A549 (cell line): Measurements from ENCODE around the gene TTC24. TPM values are rescaled to one million over a fixed set of nuclear protein-coding genes. Genes with fewer than 3 reads are reported as not detected.
A peak's percentile ranks its signal among the peaks of the same experiment; 100 is the strongest.

ENCODE experiments used
- ATAC-seq, 2 experiments: fragments of 200-7000 bp in 1 of 2; fragments of >200 bp in 1 of 2; cut with Nextera tagmentation in 1 of 2; cut with Tn5 transposase in 1 of 2; 3 replicates each; pipeline versions ENCODE4 v1.8.0 to v1.9.1; 2018 to 2020; ENCODE audit warnings: mild to moderate bottlenecking in 1 of 2, moderate library complexity in 1 of 2
- CTCF ChIA-PET: fragments of 300-600 bp; sonication (Branson Sonifier 250); formaldehyde crosslinking; extraction: SDS; loops from one replicate; lab custom pipeline; 2021; ENCODE audit warnings: antibody characterized with exemption, inconsistent platforms; lab: Yijun Ruan, JAX
- POLR2A ChIA-PET: fragments of 350-600 bp; formaldehyde crosslinking; extraction: SDS; loops from one replicate; lab custom pipeline; 2021; ENCODE audit warnings: antibody characterized with exemption, inconsistent platforms; lab: Yijun Ruan, JAX
- DNase-seq, 2 experiments: peaks; one replicate each; pipeline versions ENCODE4 v3.0.0 to v3.0.0-alpha.2; 2011 to 2016; ENCODE audit warnings: low read depth in 1 of 2, low spot score in 1 of 2
- FAIRE-seq: peaks from 2 replicates; lab custom pipeline; 2011; peaks lifted over from hg19 to GRCh38; lab: Jason Lieb, UNC
- H3K27ac ChIP-seq, 2 experiments: fragments of >200 bp; sonication (Bioruptor Twin); formaldehyde crosslinking; 3 replicates each; pipeline ENCODE4 v1.5.1; 2016 to 2017
- H3K4me1 ChIP-seq: fragments of >200 bp; sonication (Bioruptor Twin); formaldehyde crosslinking; 3 replicates; pipeline ENCODE4 v1.6.1; 2016
- H3K4me2 ChIP-seq: fragments of >200 bp; sonication (Bioruptor Twin); formaldehyde crosslinking; 3 replicates; pipeline ENCODE4 v1.6.1; 2016
- H3K4me3 ChIP-seq: fragments of >200 bp; sonication (Bioruptor Twin); formaldehyde crosslinking; 3 replicates; pipeline ENCODE4 v1.5.1; 2016
- H3K9me3 ChIP-seq: fragments of >200 bp; sonication (Bioruptor Twin); formaldehyde crosslinking; 3 replicates; pipeline ENCODE4 v1.6.1; 2016
- CTCF ChIP-seq: fragments of >200 bp; sonication (Bioruptor Twin); formaldehyde crosslinking; IDR thresholded peaks from 3 replicates; pipeline ENCODE4 v1.5.1; 2016
- E2F6 ChIP-seq: IDR thresholded peaks from 2 replicates; pipeline ENCODE4 v1.6.1; 2012; ENCODE audit warnings: low read depth, borderline replicate concordance
- FOSB ChIP-seq: fragments of 250-450 bp; sonication (Bioruptor Pico); IDR thresholded peaks from 2 replicates; pipeline ENCODE4 v1.5.0; 2020; ENCODE audit warnings: mild to moderate bottlenecking, moderate library complexity
- GATA3 ChIP-seq: IDR thresholded peaks from 2 replicates; pipeline ENCODE4 v1.6.1; 2012; ENCODE audit warnings: borderline replicate concordance
- HOXB5 ChIP-seq: fragments of 250-450 bp; sonication (Bioruptor Pico); IDR thresholded peaks from 2 replicates; pipeline ENCODE4 v1.5.0; 2020; ENCODE audit warnings: mild to moderate bottlenecking, moderate library complexity
- KDM1A ChIP-seq: fragments of 200-600 bp; sonication (generic); IDR thresholded peaks from 2 replicates; pipeline ENCODE4 v1.6.1; 2016; ENCODE audit warnings: low read depth, mild to moderate bottlenecking
- KDM5A ChIP-seq: fragments of 200-600 bp; sonication (generic); IDR thresholded peaks from 2 replicates; pipeline ENCODE4 v1.6.1; 2016; ENCODE audit warnings: antibody characterized with exemption, mild to moderate bottlenecking
- MAFK ChIP-seq: fragments of 450-650 bp; IDR thresholded peaks from 2 replicates; pipeline ENCODE4 v1.6.1; 2014; ENCODE audit not compliant: partially characterized antibody
- MAX ChIP-seq: IDR thresholded peaks from 2 replicates; pipeline ENCODE4 v1.6.1; 2012
- MAZ ChIP-seq: fragments of 150-350 bp; IDR thresholded peaks from 2 replicates; pipeline ENCODE4 v1.6.1; 2014; ENCODE audit warnings: antibody characterized with exemption, low read depth, low read length, borderline replicate concordance
- PBX3 ChIP-seq: IDR thresholded peaks from 2 replicates; pipeline ENCODE4 v1.6.1; 2012
- RAD21 ChIP-seq, 2 experiments: fragments of >200 bp in 1 of 2; sonication (Bioruptor Twin) in 1 of 2; formaldehyde crosslinking in 1 of 2; IDR thresholded peaks in 1 of 2; conservative IDR thresholded peaks in 1 of 2; 2 replicates in 1 of 2; 3 replicates in 1 of 2; pipeline ENCODE4 v1.6.1; 2012 to 2018; ENCODE audit warnings: inconsistent platforms in 1 of 2
- RFX5 ChIP-seq: fragments of 450-650 bp; IDR thresholded peaks from 2 replicates; pipeline ENCODE4 v1.7.1; 2014; ENCODE audit warnings: antibody characterized with exemption, mild to moderate bottlenecking, moderate library complexity
- SMC3 ChIP-seq: fragments of >200 bp; sonication (Bioruptor Twin); formaldehyde crosslinking; IDR thresholded peaks from 3 replicates; pipeline ENCODE4 v1.6.1; 2018; ENCODE audit warnings: inconsistent platforms
- TP53 ChIP-seq: fragments of 250-450 bp; sonication (Bioruptor Pico); IDR thresholded peaks from 2 replicates; pipeline ENCODE4 v1.5.0; 2021; ENCODE audit warnings: mild to moderate bottlenecking, moderate library complexity
- ZNF302 ChIP-seq: fragments of 250-450 bp; sonication (Bioruptor Pico); IDR thresholded peaks from 2 replicates; pipeline ENCODE4 v1.9.0; 2021; ENCODE audit warnings: inconsistent platforms, mild to moderate bottlenecking, moderate library complexity
- WGBS: methylation state at CpG from one replicate; pipeline ENCODE4 v1.1.6; 2017; ENCODE audit errors: missing lambda C conversion rate; 5-methylcytosine and 5-hydroxymethylcytosine counted together
- polyA plus RNA-seq, 4 experiments: library from polyadenylated mRNA; depleted of rRNA in 3 of 4; stranded (reverse); fragments of >200 nt; fragmentation: RNase III in 1 of 4; extraction: RNeasy Plus Mini Kit Qiagen cat#74134 plus additional on column Dnase treatment in 1 of 4; gene quantifications; 2 replicates in 3 of 4; 3 replicates in 1 of 4; pipeline ENCODE4 v1.2.3, GENCODE V29; 2011 to 2017

The TTC24 gene
- polyA plus RNA-seq, 2 of the 4 experiments (the other 2 are of a cell fraction) = not detected

GRCh38 chr1:156615946-156616345 is 36.4 kb downstream of the TTC24 start:
- ATAC-seq = peak in 1 of 2 experiments; percentile 25; a peak in 3 of 6 replicates
- POLR2A ChIA-PET = interaction anchor here (0.7 kb wide), 1 partner anchor 24 kb away, joined by 3 read pairs; the partner anchor contains the start of gene NAXE
- no peak for TF ChIP-seq ZNF302
- no peak for TF ChIP-seq KDM5A
- no peak for TF ChIP-seq MAZ
- no peak for TF ChIP-seq MAX
- no peak for TF ChIP-seq KDM1A
- no peak for TF ChIP-seq TP53 (CRISPR knock-in tag)
- TF ChIP-seq E2F6 = no peak
- TF ChIP-seq HOXB5 (CRISPR knock-in tag) = no peak
- TF ChIP-seq PBX3 = no peak
- no peak for TF ChIP-seq CTCF
- no peak for TF ChIP-seq RFX5
- CTCF ChIA-PET = interaction anchor here (1.1 to 25.7 kb wide), 6 partner anchors 10 to 135 kb away, joined by 3 to 495 read pairs (median 6); partner anchors contain the start of genes NES and TTC24
- DNase-seq = no peak
- no peak for FAIRE-seq
- peak overlapping the region in 1 of 2 experiments; percentile 70; a peak in 1 of 6 replicates for H3K27ac ChIP-seq
- H3K4me1 ChIP-seq = peaks cover 15% of the 10 kb centered on the region
- peak overlapping the region; percentile 54 for H3K4me2 ChIP-seq
- 68% methylated on average over 4 of the region's 4 CpGs for WGBS
- H3K9me3 ChIP-seq = no peaks in the 10 kb centered on the region
- H3K4me3 ChIP-seq = no peak overlapping the region

GRCh38 chr1:156616463-156616862 is 36.9 kb downstream of the TTC24 start:
- 15% methylated on average over 5 of the region's 5 CpGs for WGBS
- FAIRE-seq = no peak
- peak overlapping the region in 1 of 2 experiments; percentile 70; a peak in 1 of 6 replicates for H3K27ac ChIP-seq
- no peaks in the 10 kb centered on the region for H3K9me3 ChIP-seq
- POLR2A ChIA-PET = no interaction called here
- DNase-seq = peak in 1 of 2 experiments; percentile 58
- H3K4me2 ChIP-seq = peak overlapping the region; percentile 54
- ATAC-seq = peak in 1 of 2 experiments; percentile 64; a peak in 3 of 6 replicates
- TF ChIP-seq MAFK (no peak), GATA3 (peak; percentile 83)
- CTCF ChIA-PET = interaction anchor here (1.1 to 25.7 kb wide), 9 partner anchors 9 to 171 kb away, joined by 3 to 495 read pairs (median 5); partner anchors contain the start of genes MEF2D, NES and TTC24
- no peak overlapping the region for H3K4me3 ChIP-seq
- H3K4me1 ChIP-seq = peaks cover 15% of the 10 kb centered on the region

GRCh38 chr1:156618853-156619581 is 39.5 kb downstream of the TTC24 start, which contains the start of gene HAPLN2:
HAPLN2 (plus strand) TSS chr1:156619415; CDS start chr1:156623491, 4,076 bp downstream.
- POLR2A ChIA-PET = no interaction called here
- Histone ChIP-seq H3K4me2 (no peak within 1 kb of the TSS), H3K4me1 (peaks cover 15% of the 10 kb centered on the region), H3K4me3 (no peak within 1 kb of the TSS), H3K9me3 (no peaks in the 10 kb centered on the region), H3K27ac (no peak within 1 kb of the TSS; a peak in 1 of 6 replicates)
- FAIRE-seq (no peak), ATAC-seq (peak; percentile 72 to 78), DNase-seq (peak; percentile 50 to 56)
- TF ChIP-seq FOSB (CRISPR knock-in tag) (no peak), SMC3 (peak; percentile 35; the same call in 1 of the 3 replicates), RAD21 (conservative IDR thresholded peaks at IDR 0.05 in 1 of 2, IDR thresholded peaks at IDR 0.05 in 1 of 2) (peak in 1 of 2 experiments; percentile 20; a peak in 1 of 5 replicates), CTCF (peak; percentile 54)
- CTCF ChIA-PET = interaction anchor here (0.6 to 25.7 kb wide), 25 partner anchors 6 to 306 kb away, joined by 3 to 495 read pairs (median 4); partner anchors contain the start of genes BCAN and NES
- 6% methylated on average over 7 of the region's 7 CpGs for WGBS
